Liver (tissue), 9 donors: Measurements from ENCODE around the gene CCNDBP1. TPM values are rescaled to one million over a fixed set of nuclear protein-coding genes. Genes with fewer than 3 reads are reported as not detected.
"Not testable (repeated sequence)": the region's sequence is repeated elsewhere in the genome, so short reads cannot be mapped to it uniquely, and the experiment has no call there.

Experiments
- DNase-seq: peaks from one replicate; pipeline ENCODE4 v3.0.0-alpha.2; 2017; ENCODE audit warnings: low spot score
- H3K27ac ChIP-seq, 2 donors: one replicate each; pipeline ENCODE4 v1.7.0; 2013; ENCODE audit warnings: inconsistent platforms in 2 of 2, low read length in 2 of 2, control low read depth in 1 of 2, low read depth in 1 of 2, mild to moderate bottlenecking in 1 of 2
- H3K27me3 ChIP-seq, 4 donors: one replicate each; pipeline versions ENCODE4 v1.6.1 to v1.7.0; 2013; ENCODE audit warnings: low read length in 3 of 4, inconsistent platforms in 1 of 4, mild to moderate bottlenecking in 1 of 4, moderate library complexity in 1 of 4; ENCODE audit not compliant: control insufficient read depth in 4 of 4, insufficient read depth in 4 of 4
- H3K36me3 ChIP-seq, 4 donors: one replicate each; pipeline versions ENCODE4 v1.6.1 to v1.7.0; 2013; ENCODE audit warnings: low read length in 3 of 4, mild to moderate bottlenecking in 3 of 4, low read depth in 1 of 4, moderate library complexity in 1 of 4; ENCODE audit not compliant: control insufficient read depth in 4 of 4, insufficient read depth in 3 of 4
- H3K4me1 ChIP-seq, 4 donors: one replicate each; pipeline versions ENCODE4 v1.6.1 to v1.7.0; 2013; ENCODE audit warnings: low read length in 3 of 4, mild to moderate bottlenecking in 3 of 4, moderate library complexity in 1 of 4; ENCODE audit not compliant: control insufficient read depth in 4 of 4, insufficient read depth in 4 of 4
- H3K4me3 ChIP-seq, 3 donors: one replicate each; pipeline versions ENCODE4 v1.6.1 to v1.7.0; 2013; ENCODE audit warnings: low read length in 3 of 3, control low read depth in 1 of 3, low read depth in 1 of 3, mild to moderate bottlenecking in 1 of 3
- H3K9ac ChIP-seq, 2 donors: one replicate each; pipeline ENCODE4 v1.7.0; 2013; ENCODE audit warnings: low read length in 2 of 2, mild to moderate bottlenecking in 2 of 2, moderate library complexity in 2 of 2, control low read depth in 1 of 2, low read depth in 1 of 2
- H3K9me3 ChIP-seq, 4 donors: one replicate each; pipeline versions ENCODE4 v1.6.1 to v1.7.0; 2013; ENCODE audit warnings: low read length in 3 of 4; ENCODE audit not compliant: control insufficient read depth in 4 of 4
- EGR1 ChIP-seq, 2 donors: IDR thresholded peaks; 2 replicates each; pipeline ENCODE4 v1.6.1; 2016 to 2018; ENCODE audit warnings: antibody characterized with exemption in 2 of 2, low read depth in 2 of 2
- FOXA1 ChIP-seq: IDR thresholded peaks from 2 replicates; pipeline ENCODE4 v1.6.1; 2016; ENCODE audit warnings: antibody characterized with exemption
- GABPA ChIP-seq, 2 donors: IDR thresholded peaks in 1 of 2; conservative IDR thresholded peaks in 1 of 2; 2 replicates each; pipeline ENCODE4 v1.6.1; 2016; ENCODE audit warnings: antibody characterized with exemption in 2 of 2, mild to moderate bottlenecking in 1 of 2, moderate library complexity in 1 of 2
- HNF4G ChIP-seq: IDR thresholded peaks from 2 replicates; pipeline ENCODE4 v1.6.1; 2016; ENCODE audit warnings: antibody characterized with exemption
- JUND ChIP-seq, 2 donors: IDR thresholded peaks; 2 replicates each; pipeline ENCODE4 v1.6.1; 2016; ENCODE audit warnings: antibody characterized with exemption in 2 of 2
- NR2F2 ChIP-seq: IDR thresholded peaks from 2 replicates; pipeline ENCODE4 v1.6.1; 2016; ENCODE audit warnings: antibody characterized with exemption
- RAD21 ChIP-seq, 2 donors: IDR thresholded peaks; 2 replicates each; pipeline ENCODE4 v1.6.1; 2016; ENCODE audit warnings: antibody characterized with exemption in 2 of 2, mild to moderate bottlenecking in 2 of 2
- SP1 ChIP-seq: IDR thresholded peaks from 2 replicates; pipeline ENCODE4 v1.6.1; 2018; ENCODE audit warnings: antibody characterized with exemption, mild to moderate bottlenecking
- TAF1 ChIP-seq: conservative IDR thresholded peaks from 2 replicates; pipeline ENCODE4 v1.6.1; 2016; ENCODE audit warnings: antibody characterized with exemption, mild to moderate bottlenecking
- YY1 ChIP-seq: IDR thresholded peaks from 2 replicates; pipeline ENCODE4 v1.6.1; 2016; ENCODE audit warnings: antibody characterized with exemption, mild to moderate bottlenecking
- WGBS: extraction: QIAGEN DNeasy Blood & Tissue Kit; methylation state at CpG from one replicate; pipeline ENCODE4 v1.1.7; 2013; 5-methylcytosine and 5-hydroxymethylcytosine counted together
- polyA plus RNA-seq, 2 donors: library from polyadenylated mRNA; stranded (reverse) in 1 of 2; unstranded in 1 of 2; fragments of 200-250 nt in 1 of 2; fragments of >200 nt in 1 of 2; fragmentation: Nextera tagmentation in 1 of 2; extraction: Ambion mirVana in 1 of 2; gene quantifications; one replicate each; pipeline versions ENCODE4 v1.2.1 to v1.2.3, GENCODE V29; 2013 to 2015
- total RNA-seq, 2 donors: library from RNA; depleted of rRNA; stranded (reverse); fragments of >200 nt; gene quantifications; one replicate each; pipeline ENCODE4 v1.2.3, GENCODE V29; 2014
- TF ChIP-seq, protein P1 (sequence below): IDR thresholded peaks from 2 replicates; pipeline ENCODE4 v1.6.1; 2016; ENCODE audit warnings: antibody characterized with exemption, mild to moderate bottlenecking
- TF ChIP-seq, protein P2 (sequence below): IDR thresholded peaks from 2 replicates; pipeline ENCODE4 v1.6.1; 2016; ENCODE audit warnings: antibody characterized with exemption
- TF ChIP-seq, protein P3 (sequence below): fragments of 150-350 bp; IDR thresholded peaks from 2 replicates; pipeline ENCODE4 v1.5.1; 2017; ENCODE audit warnings: improper control_type of control experiment, low read depth, low read length; ENCODE audit not compliant: missing input control
- donor health status: healthy.
- donor health status: healthy.
- donor health status: healthy.
- donor health status: healthy.
- donor health status: healthy.

CCNDBP1 gene
- total and polyA plus RNA-seq, 4 donors: 21.4 to 160 (median 26.4) TPM

DNA sequence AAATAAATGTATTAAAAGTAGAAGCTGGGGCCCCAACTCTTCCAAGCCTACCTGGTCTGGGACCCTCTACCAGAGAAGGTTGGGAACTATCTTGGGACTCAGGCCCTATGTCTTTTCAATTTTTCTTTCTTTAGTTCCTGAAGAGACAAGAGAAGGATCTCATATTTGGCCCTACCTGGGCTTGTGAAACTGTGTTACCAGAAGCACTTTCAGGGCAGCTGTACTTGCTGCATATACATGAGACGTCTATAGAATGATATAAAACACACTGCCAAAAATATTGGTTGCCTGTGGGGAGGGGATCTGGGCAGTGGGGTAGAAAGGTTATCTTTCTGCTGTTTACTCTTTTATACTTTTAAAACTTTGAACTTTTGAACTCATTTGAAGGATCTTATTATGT lies 36.2 kb downstream of the CCNDBP1 start:
- H3K9ac ChIP-seq: no peak overlapping the region
- H3K9me3 ChIP-seq: no peaks in the 10 kb centered on the region
- peaks cover 0 to 5% (median 0%) of the 10 kb centered on the region in 4 donors for H3K4me1 ChIP-seq
- no peak for DNase-seq
- H3K27me3 ChIP-seq: peaks cover 0 to 2% (median 0%) of the 10 kb centered on the region in 4 donors
- no peaks in the 10 kb centered on the region for H3K36me3 ChIP-seq
- 49% methylated on average over 1 of the region's 1 CpG for WGBS
- TF ChIP-seq GABPA (IDR thresholded peaks at IDR 0.05 in 1 of 2, conservative IDR thresholded peaks at IDR 0.05 in 1 of 2) (no peak), NR2F2 (no peak), TAF1 (no peak), SP1 (no peak), FOXA1 (no peak), YY1 (no peak), JUND (IDR thresholded peaks at IDR 0.05) (no peak), HNF4G (no peak), EGR1 (IDR thresholded peaks at IDR 0.05; ENCODE audit: low read depth in 2 of 2) (no peak)
- TF ChIP-seq, protein P1, sequence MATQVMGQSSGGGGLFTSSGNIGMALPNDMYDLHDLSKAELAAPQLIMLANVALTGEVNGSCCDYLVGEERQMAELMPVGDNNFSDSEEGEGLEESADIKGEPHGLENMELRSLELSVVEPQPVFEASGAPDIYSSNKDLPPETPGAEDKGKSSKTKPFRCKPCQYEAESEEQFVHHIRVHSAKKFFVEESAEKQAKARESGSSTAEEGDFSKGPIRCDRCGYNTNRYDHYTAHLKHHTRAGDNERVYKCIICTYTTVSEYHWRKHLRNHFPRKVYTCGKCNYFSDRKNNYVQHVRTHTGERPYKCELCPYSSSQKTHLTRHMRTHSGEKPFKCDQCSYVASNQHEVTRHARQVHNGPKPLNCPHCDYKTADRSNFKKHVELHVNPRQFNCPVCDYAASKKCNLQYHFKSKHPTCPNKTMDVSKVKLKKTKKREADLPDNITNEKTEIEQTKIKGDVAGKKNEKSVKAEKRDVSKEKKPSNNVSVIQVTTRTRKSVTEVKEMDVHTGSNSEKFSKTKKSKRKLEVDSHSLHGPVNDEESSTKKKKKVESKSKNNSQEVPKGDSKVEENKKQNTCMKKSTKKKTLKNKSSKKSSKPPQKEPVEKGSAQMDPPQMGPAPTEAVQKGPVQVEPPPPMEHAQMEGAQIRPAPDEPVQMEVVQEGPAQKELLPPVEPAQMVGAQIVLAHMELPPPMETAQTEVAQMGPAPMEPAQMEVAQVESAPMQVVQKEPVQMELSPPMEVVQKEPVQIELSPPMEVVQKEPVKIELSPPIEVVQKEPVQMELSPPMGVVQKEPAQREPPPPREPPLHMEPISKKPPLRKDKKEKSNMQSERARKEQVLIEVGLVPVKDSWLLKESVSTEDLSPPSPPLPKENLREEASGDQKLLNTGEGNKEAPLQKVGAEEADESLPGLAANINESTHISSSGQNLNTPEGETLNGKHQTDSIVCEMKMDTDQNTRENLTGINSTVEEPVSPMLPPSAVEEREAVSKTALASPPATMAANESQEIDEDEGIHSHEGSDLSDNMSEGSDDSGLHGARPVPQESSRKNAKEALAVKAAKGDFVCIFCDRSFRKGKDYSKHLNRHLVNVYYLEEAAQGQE: no peak
- TF ChIP-seq, protein P2, sequence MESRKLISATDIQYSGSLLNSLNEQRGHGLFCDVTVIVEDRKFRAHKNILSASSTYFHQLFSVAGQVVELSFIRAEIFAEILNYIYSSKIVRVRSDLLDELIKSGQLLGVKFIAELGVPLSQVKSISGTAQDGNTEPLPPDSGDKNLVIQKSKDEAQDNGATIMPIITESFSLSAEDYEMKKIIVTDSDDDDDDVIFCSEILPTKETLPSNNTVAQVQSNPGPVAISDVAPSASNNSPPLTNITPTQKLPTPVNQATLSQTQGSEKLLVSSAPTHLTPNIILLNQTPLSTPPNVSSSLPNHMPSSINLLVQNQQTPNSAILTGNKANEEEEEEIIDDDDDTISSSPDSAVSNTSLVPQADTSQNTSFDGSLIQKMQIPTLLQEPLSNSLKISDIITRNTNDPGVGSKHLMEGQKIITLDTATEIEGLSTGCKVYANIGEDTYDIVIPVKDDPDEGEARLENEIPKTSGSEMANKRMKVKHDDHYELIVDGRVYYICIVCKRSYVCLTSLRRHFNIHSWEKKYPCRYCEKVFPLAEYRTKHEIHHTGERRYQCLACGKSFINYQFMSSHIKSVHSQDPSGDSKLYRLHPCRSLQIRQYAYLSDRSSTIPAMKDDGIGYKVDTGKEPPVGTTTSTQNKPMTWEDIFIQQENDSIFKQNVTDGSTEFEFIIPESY: no peak
- no peak overlapping the region for H3K4me3 ChIP-seq
- no peak overlapping the region for H3K27ac ChIP-seq

DNA sequence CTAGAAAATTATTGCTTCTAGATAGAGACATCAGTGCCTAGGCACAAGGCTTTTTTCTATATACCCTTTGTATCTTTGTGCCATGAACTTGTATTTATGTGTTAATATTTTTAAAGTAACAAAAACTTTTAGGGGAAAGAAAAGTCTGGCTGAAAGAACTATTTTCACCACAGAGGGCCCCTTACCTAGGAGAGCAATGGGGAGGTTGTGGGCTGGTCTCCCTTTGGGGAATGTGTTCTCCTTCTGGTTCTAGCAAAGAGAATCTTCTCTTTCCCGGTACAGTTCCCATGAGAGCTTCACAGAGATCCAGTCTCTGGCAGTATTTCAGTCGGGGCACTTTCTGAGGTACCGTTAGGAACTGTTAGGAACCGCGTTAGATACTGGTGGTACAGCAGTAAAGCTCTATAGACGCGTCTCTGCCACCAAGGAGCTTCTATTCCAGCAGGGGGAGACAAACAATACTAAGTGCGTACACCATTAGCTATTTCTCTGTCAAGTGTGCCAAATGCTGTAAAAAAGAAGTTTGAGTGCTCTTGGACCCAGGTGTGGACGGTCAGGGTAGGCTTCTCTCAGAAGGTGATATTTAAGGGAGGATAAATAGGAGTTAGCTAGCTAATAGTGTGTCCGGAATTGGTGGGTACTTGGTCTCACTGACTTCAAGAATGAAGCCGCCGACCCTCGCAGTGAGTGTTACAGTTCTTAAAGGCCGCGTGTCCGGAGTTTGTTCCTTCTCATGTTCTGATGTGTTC lies 40.2 kb downstream of the CCNDBP1 start:
- no peaks in the 10 kb centered on the region for H3K36me3 ChIP-seq
- 50% methylated on average over 16 of the region's 16 CpGs for WGBS
- no peak overlapping the region for H3K4me3 ChIP-seq
- H3K4me1 ChIP-seq: peaks cover 0 to 5% (median 0%) of the 10 kb centered on the region in 4 donors
- TF ChIP-seq, protein P3, sequence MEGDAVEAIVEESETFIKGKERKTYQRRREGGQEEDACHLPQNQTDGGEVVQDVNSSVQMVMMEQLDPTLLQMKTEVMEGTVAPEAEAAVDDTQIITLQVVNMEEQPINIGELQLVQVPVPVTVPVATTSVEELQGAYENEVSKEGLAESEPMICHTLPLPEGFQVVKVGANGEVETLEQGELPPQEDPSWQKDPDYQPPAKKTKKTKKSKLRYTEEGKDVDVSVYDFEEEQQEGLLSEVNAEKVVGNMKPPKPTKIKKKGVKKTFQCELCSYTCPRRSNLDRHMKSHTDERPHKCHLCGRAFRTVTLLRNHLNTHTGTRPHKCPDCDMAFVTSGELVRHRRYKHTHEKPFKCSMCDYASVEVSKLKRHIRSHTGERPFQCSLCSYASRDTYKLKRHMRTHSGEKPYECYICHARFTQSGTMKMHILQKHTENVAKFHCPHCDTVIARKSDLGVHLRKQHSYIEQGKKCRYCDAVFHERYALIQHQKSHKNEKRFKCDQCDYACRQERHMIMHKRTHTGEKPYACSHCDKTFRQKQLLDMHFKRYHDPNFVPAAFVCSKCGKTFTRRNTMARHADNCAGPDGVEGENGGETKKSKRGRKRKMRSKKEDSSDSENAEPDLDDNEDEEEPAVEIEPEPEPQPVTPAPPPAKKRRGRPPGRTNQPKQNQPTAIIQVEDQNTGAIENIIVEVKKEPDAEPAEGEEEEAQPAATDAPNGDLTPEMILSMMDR: peak; percentile 60
- TF ChIP-seq JUND (IDR thresholded peaks at IDR 0.05) (no peak), RAD21 (IDR thresholded peaks at IDR 0.05) (peak; percentile 74 to 77)
- H3K9ac ChIP-seq: no peak overlapping the region
- H3K9me3 ChIP-seq: no peaks in the 10 kb centered on the region
- DNase-seq: no peak
- H3K27me3 ChIP-seq: peaks cover 0 to 2% (median 0%) of the 10 kb centered on the region in 4 donors
- H3K27ac ChIP-seq: no peak overlapping the region

DNA sequence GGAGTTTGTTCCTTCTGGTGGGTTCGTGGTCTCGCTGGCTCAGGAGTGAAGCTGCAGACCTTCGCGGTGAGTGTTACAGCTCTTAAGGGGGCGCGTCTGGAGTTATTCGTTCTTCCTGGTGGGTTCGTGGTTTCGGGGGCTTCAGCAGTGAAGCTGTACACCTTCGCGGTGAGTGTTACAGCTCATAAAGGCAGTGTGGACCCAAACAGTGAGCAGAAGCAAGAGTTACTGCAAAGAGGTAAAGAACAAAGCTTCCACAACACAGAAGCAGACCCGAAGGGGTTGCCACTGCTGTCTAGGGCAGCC lies 40.7 kb downstream of the CCNDBP1 start:
- WGBS: 88% methylated on average over 12 of the region's 12 CpGs
- H3K36me3 ChIP-seq, H3K27me3 ChIP-seq, H3K27ac ChIP-seq, H3K9me3 ChIP-seq, DNase-seq, H3K4me1 ChIP-seq, H3K4me3 ChIP-seq, H3K9ac ChIP-seq: not testable (repeated sequence)
